ENCODE data around the gene AICDA. TPM values are rescaled to one million over a fixed set of nuclear protein-coding genes. Genes with fewer than 3 reads are reported as not detected.

AICDA gene
- total RNA-seq, 1 experiment from 2014 or later = 0.13 TPM

DNA sequence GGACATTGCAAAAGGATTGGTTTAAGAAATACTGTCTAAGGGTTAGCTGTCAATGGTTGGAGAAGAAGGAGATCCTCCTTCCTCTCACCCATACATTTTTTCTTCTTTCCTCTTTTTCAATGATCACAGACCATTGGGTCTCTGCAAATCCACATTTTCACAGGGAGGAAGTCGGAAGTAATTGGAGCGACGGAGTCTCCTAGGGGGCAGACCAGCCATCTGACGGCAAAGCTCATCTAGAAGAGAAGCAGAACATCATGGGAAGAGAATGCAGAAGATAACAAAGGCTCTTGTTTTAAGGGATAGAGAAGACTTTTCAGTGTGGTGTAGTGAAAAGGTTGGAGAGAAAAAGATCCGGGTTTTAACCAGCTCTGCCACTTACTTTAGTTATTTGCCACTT, 35.3 kb upstream of the AICDA start:
- TF ChIP-seq, protein P1, sequence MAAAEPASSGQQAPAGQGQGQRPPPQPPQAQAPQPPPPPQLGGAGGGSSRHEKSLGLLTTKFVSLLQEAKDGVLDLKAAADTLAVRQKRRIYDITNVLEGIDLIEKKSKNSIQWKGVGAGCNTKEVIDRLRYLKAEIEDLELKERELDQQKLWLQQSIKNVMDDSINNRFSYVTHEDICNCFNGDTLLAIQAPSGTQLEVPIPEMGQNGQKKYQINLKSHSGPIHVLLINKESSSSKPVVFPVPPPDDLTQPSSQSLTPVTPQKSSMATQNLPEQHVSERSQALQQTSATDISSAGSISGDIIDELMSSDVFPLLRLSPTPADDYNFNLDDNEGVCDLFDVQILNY (CRISPR knock-in tag; IDR thresholded peaks at IDR 0.05) = no peak
- TF ChIP-seq OVOL2 (CRISPR knock-in tag; IDR thresholded peaks at IDR 0.05; ENCODE audit: borderline replicate concordance) = no peak
- no peak for TF ChIP-seq FOXJ3 (CRISPR knock-in tag; IDR thresholded peaks at IDR 0.05; ENCODE audit: borderline replicate concordance)
- TF ChIP-seq, protein P2, sequence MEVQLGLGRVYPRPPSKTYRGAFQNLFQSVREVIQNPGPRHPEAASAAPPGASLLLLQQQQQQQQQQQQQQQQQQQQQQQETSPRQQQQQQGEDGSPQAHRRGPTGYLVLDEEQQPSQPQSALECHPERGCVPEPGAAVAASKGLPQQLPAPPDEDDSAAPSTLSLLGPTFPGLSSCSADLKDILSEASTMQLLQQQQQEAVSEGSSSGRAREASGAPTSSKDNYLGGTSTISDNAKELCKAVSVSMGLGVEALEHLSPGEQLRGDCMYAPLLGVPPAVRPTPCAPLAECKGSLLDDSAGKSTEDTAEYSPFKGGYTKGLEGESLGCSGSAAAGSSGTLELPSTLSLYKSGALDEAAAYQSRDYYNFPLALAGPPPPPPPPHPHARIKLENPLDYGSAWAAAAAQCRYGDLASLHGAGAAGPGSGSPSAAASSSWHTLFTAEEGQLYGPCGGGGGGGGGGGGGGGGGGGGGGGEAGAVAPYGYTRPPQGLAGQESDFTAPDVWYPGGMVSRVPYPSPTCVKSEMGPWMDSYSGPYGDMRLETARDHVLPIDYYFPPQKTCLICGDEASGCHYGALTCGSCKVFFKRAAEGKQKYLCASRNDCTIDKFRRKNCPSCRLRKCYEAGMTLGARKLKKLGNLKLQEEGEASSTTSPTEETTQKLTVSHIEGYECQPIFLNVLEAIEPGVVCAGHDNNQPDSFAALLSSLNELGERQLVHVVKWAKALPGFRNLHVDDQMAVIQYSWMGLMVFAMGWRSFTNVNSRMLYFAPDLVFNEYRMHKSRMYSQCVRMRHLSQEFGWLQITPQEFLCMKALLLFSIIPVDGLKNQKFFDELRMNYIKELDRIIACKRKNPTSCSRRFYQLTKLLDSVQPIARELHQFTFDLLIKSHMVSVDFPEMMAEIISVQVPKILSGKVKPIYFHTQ (CRISPR knock-in tag; IDR thresholded peaks at IDR 0.05) = no peak
- TF ChIP-seq SP1 (CRISPR knock-in tag; conservative IDR thresholded peaks at IDR 0.05) = no peak
- no peak overlapping the region for H3K4me3 Mint-ChIP-seq
- H3K27ac Mint-ChIP-seq = no peak overlapping the region
- H3K27me3 Mint-ChIP-seq (ENCODE audit: low read depth) = no peaks in the 10 kb centered on the region
- CTCF ChIA-PET = interaction anchor here (0.9 to 2.5 kb wide), 6 partner anchors 9 to 402 kb away, joined by 5 to 13 read pairs (median 6); no protein-coding TSS in a partner anchor
- peaks cover 20% of the 10 kb centered on the region for H3K4me1 Mint-ChIP-seq
- POLR2A ChIA-PET = no interaction called here
- DNase-seq (ENCODE audit: low spot score) = no peak
- H3K9me3 Mint-ChIP-seq = no peaks in the 10 kb centered on the region
- ATAC-seq = peak; percentile 48; the same call in 1 of the 2 replicates
- H3K36me3 Mint-ChIP-seq = no peaks in the 10 kb centered on the region

DNA sequence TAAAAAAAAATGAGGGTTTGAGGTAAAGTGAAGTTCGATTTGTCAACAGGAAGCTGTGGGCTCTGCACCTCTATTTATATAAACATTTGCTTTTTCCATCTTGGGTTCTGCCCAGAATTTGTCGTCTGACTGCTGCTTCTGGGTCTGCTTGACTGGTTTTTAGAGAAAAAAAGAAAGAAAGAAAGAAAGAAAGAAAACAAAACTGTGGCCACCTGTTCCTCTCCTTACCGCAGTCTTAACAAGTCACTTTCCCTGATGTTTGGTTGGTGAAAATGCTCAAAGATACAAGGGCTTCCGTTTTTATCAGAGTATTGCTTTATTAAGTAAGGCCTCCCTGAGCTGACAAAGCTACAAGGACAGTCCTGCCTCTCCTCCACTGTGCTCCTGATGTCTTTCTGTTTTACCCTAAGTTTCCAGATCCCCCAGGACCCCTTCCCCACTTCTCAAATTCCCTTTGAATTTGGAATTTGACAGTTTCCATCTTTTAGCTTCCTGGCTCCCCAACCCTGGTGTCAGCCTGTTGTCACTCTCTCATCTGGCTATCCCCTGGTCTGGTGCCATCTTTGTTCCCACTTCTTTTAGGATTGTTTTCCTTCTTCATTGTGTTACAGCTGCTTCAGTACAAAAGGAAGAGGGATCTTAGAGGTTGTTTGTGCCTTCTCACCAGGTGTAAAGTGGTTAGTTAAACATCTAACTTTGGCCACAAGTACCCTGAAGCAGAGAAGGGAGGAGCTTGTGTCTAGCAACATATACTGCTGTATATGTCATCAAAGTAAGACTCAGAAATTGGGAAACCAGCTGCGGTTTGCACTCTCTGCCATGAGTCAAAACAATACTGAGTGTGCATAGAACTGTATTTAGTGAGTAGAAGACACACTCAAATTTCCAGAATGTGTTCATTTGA, 31.9 kb upstream of the AICDA start:
- H3K4me3 Mint-ChIP-seq = no peak overlapping the region
- H3K9me3 Mint-ChIP-seq = no peaks in the 10 kb centered on the region
- H3K4me1 Mint-ChIP-seq = peaks cover 25% of the 10 kb centered on the region
- CTCF ChIA-PET = interaction anchor here (0.9 to 1.9 kb wide), 4 partner anchors 11 to 179 kb away, joined by 3 to 9 read pairs (median 5); no protein-coding TSS in a partner anchor
- 0 out of 2 replicates have a peak, but pooled peaks cover 2% of the 10 kb centered on the region for H3K27me3 Mint-ChIP-seq (ENCODE audit: low read depth)
- H3K27ac Mint-ChIP-seq = peak overlapping the region; percentile 35; the same call in 1 of the 2 replicates
- POLR2A ChIA-PET = interaction anchor here (0.5 kb wide), 1 partner anchor 1142 kb away, joined by 3 read pairs; no protein-coding TSS in a partner anchor
- peaks cover 5% of the 10 kb centered on the region for H3K36me3 Mint-ChIP-seq
- ATAC-seq = peak; percentile 66
- TF ChIP-seq IRF2 (CRISPR knock-in tag; IDR thresholded peaks at IDR 0.05; ENCODE audit: borderline replicate concordance, low read depth) = no peak
- no peak for DNase-seq (ENCODE audit: low spot score)

DNA sequence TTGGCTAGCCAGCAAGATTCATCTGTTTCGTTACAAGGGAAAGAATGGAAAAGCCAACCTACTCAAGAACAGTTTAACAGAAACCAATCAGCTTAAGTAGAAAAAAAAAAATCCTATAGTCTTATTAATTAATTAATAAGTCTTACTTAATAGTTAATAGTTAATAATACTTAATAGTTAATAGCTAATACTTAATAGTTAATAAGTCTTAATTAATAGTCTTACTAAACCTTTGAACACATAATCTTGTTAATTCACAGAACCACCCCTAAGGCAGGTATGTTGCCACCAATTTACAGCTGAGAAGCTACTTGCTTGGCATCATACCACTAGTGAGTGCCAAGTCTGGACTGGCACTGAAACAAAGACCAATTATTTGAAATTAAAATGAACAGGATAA, 30.1 kb upstream of the AICDA start:
- peaks cover 30% of the 10 kb centered on the region for H3K4me1 Mint-ChIP-seq
- H3K9me3 Mint-ChIP-seq = no peaks in the 10 kb centered on the region
- ATAC-seq (no peak), DNase-seq (ENCODE audit: low spot score) (no peak)
- CTCF ChIA-PET = no interaction called here
- TF ChIP-seq ATF1 (CRISPR knock-in tag; IDR thresholded peaks at IDR 0.05) = no peak
- TF ChIP-seq, protein P3, sequence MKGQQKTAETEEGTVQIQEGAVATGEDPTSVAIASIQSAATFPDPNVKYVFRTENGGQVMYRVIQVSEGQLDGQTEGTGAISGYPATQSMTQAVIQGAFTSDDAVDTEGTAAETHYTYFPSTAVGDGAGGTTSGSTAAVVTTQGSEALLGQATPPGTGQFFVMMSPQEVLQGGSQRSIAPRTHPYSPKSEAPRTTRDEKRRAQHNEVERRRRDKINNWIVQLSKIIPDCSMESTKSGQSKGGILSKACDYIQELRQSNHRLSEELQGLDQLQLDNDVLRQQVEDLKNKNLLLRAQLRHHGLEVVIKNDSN (CRISPR knock-in tag; IDR thresholded peaks at IDR 0.05) = no peak
- no peak for TF ChIP-seq FOXP1 (CRISPR knock-in tag; IDR thresholded peaks at IDR 0.05; ENCODE audit: borderline replicate concordance)
- TF ChIP-seq, protein P4, sequence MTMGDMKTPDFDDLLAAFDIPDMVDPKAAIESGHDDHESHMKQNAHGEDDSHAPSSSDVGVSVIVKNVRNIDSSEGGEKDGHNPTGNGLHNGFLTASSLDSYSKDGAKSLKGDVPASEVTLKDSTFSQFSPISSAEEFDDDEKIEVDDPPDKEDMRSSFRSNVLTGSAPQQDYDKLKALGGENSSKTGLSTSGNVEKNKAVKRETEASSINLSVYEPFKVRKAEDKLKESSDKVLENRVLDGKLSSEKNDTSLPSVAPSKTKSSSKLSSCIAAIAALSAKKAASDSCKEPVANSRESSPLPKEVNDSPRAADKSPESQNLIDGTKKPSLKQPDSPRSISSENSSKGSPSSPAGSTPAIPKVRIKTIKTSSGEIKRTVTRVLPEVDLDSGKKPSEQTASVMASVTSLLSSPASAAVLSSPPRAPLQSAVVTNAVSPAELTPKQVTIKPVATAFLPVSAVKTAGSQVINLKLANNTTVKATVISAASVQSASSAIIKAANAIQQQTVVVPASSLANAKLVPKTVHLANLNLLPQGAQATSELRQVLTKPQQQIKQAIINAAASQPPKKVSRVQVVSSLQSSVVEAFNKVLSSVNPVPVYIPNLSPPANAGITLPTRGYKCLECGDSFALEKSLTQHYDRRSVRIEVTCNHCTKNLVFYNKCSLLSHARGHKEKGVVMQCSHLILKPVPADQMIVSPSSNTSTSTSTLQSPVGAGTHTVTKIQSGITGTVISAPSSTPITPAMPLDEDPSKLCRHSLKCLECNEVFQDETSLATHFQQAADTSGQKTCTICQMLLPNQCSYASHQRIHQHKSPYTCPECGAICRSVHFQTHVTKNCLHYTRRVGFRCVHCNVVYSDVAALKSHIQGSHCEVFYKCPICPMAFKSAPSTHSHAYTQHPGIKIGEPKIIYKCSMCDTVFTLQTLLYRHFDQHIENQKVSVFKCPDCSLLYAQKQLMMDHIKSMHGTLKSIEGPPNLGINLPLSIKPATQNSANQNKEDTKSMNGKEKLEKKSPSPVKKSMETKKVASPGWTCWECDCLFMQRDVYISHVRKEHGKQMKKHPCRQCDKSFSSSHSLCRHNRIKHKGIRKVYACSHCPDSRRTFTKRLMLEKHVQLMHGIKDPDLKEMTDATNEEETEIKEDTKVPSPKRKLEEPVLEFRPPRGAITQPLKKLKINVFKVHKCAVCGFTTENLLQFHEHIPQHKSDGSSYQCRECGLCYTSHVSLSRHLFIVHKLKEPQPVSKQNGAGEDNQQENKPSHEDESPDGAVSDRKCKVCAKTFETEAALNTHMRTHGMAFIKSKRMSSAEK (CRISPR knock-in tag; IDR thresholded peaks at IDR 0.05; ENCODE audit: borderline replicate concordance) = no peak
- no peak for TF ChIP-seq SOX15 (CRISPR knock-in tag; IDR thresholded peaks at IDR 0.05)
- no peak for TF ChIP-seq JUN (CRISPR knock-in tag; IDR thresholded peaks at IDR 0.05)
- TF ChIP-seq GTF2I (CRISPR knock-in tag; conservative IDR thresholded peaks at IDR 0.05) = no peak
- TF ChIP-seq CREM (CRISPR knock-in tag; IDR thresholded peaks at IDR 0.05) = no peak
- TF ChIP-seq ZNF317 (CRISPR knock-in tag; IDR thresholded peaks at IDR 0.05; ENCODE audit: borderline replicate concordance, low read depth) = no peak
- TF ChIP-seq, protein P5, sequence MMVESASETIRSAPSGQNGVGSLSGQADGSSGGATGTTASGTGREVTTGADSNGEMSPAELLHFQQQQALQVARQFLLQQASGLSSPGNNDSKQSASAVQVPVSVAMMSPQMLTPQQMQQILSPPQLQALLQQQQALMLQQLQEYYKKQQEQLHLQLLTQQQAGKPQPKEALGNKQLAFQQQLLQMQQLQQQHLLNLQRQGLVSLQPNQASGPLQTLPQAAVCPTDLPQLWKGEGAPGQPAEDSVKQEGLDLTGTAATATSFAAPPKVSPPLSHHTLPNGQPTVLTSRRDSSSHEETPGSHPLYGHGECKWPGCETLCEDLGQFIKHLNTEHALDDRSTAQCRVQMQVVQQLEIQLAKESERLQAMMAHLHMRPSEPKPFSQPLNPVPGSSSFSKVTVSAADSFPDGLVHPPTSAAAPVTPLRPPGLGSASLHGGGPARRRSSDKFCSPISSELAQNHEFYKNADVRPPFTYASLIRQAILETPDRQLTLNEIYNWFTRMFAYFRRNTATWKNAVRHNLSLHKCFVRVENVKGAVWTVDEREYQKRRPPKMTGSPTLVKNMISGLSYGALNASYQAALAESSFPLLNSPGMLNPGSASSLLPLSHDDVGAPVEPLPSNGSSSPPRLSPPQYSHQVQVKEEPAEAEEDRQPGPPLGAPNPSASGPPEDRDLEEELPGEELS (CRISPR knock-in tag; IDR thresholded peaks at IDR 0.05) = no peak
- H3K4me3 Mint-ChIP-seq = no peak overlapping the region
- H3K36me3 Mint-ChIP-seq = peaks cover 5% of the 10 kb centered on the region
- H3K27me3 Mint-ChIP-seq (ENCODE audit: low read depth) = peaks cover 6% of the 10 kb centered on the region; the same call in 1 of the 2 replicates
- POLR2A ChIA-PET = no interaction called here
- no peak overlapping the region for H3K27ac Mint-ChIP-seq

Data from WTC11 (cell line).